ENCODE data around the gene CSH2.
"Not testable (repeated sequence)": the region's sequence is repeated elsewhere in the genome, so short reads cannot be mapped to it uniquely, and the experiment has no call there.

The CSH2 gene
- total RNA-seq = 0 reads per million in 2 donors

GRCh38 chr17:63873577-63873976 lies at the start of gene CSH2:
CSH2 (minus strand) TSS chr17:63873677; CDS start chr17:63873614, 63 bp downstream.
- not testable (repeated sequence) for DNase-seq

- not testable (repeated sequence) for DNase-seq
Measured at GRCh38 chr17:63922402-63922801, 48.9 kb upstream of the CSH2 start.

DNA sequence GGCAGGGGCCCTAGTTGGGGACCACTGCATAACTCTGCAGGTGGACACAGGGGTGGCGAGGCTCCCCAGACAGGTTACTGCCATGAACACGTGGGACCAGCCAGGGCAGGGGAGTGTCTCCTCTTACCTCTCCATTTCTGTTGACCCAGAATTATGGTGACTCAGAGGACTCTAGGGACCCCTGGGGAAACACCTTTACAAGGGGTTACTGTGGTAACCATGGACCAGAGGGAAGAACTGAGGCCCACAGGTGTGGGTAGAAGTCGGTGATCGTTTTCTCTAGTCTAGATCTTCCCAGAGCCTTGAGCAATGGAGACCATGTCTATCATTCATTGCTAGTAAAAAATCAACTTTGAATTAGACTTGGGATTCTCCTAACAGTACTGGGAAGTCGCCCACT lies 47.3 kb upstream of the CSH2 start:
- DNase-seq = not testable (repeated sequence)

GRCh38 chr17:63920050-63920449 lies 46.6 kb upstream of the CSH2 start:
- DNase-seq = not testable (repeated sequence)

- peak; percentile 65 for DNase-seq
Measured at GRCh38 chr17:63919311-63919723, 45.8 kb upstream of the CSH2 start.

DNA sequence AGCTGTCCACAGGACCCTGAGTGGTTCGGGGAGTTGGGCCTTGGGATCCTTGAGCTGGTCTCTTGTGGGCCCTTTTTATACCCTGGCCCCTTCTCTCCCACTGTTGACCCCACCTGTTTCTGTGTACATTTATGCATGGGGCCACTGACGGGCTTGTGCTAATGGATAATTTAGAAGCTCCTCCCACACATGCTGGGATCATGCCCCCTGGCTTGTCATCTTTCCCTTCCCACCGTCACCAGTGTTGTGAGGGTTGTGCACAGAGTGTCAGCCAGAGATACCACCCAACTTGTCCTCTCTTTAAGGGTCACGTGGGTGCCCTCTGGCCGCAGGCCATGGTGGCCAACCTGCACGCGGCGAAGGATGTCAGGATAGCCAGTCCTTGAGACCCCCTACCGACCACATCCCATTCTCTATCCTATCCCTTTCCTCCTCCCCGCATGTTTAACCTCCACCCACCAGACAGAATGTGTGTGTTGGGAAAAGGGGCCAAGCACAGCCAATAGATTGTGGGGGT lies 45.4 kb upstream of the CSH2 start, which contains the start of gene GH1:
GH1 (minus strand) TSS at position 51 of the 517 bp plus-strand sequence. CDS start 63 bp downstream, outside the sequence.
- not testable (repeated sequence) for DNase-seq

DNA sequence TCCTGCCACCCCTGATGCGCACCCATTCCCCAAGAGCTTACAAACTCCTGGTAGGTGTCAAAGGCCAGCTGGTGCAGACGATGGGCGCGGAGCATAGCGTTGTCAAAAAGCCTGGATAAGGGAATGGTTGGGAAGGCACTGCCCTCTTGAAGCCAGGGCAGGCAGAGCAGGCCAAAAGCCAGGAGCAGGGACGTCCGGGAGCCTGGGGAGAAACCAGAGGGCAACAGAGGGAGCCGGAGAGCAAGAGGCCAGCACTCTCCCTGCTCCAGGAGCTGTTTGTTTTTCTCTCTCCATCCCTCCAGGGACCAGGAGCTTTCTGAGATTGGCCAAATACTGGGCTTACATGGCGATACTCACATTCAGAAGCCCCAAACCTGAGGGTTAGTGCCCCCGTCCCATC lies 44.8 kb upstream of the CSH2 start:
- DNase-seq = no peak

DNA sequence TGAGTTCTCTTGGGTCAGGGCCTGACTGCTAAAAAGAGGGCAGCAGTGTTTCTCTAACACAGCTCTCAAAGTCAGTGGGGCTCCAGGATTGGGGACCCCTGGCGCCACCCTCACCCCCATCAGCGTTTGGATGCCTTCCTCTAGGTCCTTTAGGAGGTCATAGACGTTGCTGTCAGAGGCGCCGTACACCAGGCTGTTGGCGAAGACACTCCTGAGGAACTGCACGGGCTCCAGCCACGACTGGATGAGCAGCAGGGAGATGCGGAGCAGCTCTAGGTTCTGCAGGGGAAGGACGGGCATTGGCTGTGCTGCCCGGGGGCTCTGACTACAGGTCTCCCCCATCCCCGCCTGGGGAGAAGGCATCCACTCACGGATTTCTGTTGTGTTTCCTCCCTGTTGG lies 44.2 kb upstream of the CSH2 start:
- DNase-seq = no peak

DNA sequence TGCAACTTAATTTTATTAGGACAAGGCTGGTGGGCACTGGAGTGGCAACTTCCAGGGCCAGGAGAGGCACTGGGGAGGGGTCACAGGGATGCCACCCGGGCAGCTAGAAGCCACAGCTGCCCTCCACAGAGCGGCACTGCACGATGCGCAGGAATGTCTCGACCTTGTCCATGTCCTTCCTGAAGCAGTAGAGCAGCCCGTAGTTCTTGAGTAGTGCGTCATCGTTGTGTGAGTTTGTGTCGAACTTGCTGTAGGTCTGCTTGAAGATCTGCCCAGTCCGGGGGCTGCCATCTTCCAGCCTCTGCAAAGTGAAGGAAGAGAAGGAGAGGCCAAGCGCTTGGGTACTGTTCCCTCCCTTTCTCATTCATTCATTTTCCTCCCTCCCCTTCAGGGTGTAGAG lies 43.7 kb upstream of the CSH2 start:
- not testable (repeated sequence) for DNase-seq

- DNase-seq = no peak
Measured at GRCh38 chr17:63916566-63917185, 43.2 kb upstream of the CSH2 start.

- not testable (repeated sequence) for DNase-seq
Measured at GRCh38 chr17:63915753-63916152, 42.3 kb upstream of the CSH2 start.

DNA sequence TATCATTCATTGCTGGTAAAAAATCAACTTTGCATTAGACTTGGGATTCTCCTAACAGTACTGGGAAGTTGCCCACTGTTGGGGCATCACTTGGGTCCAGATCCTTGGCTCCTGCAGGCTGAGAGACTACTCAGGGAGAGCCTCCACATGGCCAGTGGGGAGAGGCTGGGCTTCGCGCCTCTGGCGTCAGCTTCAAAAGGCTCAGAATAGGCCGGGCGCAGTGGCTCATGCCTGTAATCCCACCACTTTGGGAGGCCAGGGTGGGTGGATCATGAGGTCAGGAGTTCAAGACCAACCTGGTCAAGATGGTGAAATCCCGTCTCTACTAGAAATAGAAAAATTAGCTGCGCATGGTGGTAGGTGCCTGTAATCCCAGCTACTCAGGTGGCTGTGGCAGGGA lies 41.0 kb upstream of the CSH2 start:
- no peak for DNase-seq

GRCh38 chr17:63911657-63912100 lies 38.2 kb upstream of the CSH2 start:
- DNase-seq = peak; percentile 60

DNA sequence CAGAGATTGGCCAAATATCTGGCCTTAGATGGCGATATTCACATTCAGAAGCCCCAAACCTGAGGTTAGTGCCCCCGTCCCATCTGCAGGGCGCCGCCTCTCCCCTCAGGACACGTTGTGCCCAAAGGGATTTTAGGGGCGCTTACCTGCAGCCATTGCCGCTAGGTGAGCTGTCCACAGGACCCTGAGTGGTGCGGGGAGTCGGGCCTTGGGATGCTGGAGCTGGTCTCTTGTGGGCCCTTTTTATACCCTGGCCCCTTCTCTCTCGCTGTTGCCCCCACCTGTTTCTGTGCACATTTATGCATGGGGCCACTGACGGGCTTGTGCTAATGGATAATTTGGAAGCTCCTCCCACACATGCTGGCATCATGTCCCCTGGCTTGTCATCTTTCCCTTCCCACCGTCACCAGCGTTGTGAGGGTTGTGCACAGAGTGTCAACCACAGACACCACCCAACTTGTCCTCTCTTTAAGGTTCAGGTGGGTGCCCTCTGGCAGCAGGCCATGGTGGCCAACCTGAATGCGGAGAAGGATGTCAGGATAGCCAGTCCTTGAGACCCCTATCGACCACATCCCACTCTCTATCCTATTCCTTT lies 37.7 kb upstream of the CSH2 start, which contains the start of gene CSHL1:
CSHL1 (minus strand) TSS at position 218 of the 595 bp plus-strand sequence; CDS start at position 156, 62 bp downstream.
- DNase-seq = no peak

- no peak for DNase-seq
Measured at GRCh38 chr17:63910096-63910495, 36.6 kb upstream of the CSH2 start.

DNA sequence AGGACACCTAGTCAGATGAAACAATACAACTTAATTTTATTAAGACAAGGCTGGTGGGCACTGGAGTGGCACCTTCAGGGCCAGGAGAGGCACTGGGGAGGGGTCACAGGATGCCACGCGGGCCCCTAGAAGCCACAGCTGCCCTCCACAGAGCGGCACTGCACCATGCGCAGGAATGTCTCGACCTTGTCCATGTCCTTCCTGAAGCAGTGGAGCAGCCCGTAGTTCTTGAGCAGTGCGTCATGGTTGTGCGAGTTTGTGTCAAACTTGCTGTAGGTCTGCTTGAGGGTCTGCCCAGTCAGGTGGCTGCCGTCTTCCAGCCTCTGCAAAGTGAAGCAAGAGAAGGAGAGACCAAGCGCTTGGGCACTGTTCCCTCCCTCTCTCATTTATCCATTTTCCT lies 36.1 kb upstream of the CSH2 start:
- DNase-seq = not testable (repeated sequence)

- not testable (repeated sequence) for DNase-seq
Measured at GRCh38 chr17:63907161-63907778, 33.8 kb upstream of the CSH2 start.

- not testable (repeated sequence) for DNase-seq
Measured at GRCh38 chr17:63904796-63905195, 31.3 kb upstream of the CSH2 start.

- not testable (repeated sequence) for DNase-seq
Measured at GRCh38 chr17:63903787-63904201, 30.3 kb upstream of the CSH2 start.

GRCh38 chr17:63901971-63902370 lies 28.5 kb upstream of the CSH2 start:
- not testable (repeated sequence) for DNase-seq

DNA sequence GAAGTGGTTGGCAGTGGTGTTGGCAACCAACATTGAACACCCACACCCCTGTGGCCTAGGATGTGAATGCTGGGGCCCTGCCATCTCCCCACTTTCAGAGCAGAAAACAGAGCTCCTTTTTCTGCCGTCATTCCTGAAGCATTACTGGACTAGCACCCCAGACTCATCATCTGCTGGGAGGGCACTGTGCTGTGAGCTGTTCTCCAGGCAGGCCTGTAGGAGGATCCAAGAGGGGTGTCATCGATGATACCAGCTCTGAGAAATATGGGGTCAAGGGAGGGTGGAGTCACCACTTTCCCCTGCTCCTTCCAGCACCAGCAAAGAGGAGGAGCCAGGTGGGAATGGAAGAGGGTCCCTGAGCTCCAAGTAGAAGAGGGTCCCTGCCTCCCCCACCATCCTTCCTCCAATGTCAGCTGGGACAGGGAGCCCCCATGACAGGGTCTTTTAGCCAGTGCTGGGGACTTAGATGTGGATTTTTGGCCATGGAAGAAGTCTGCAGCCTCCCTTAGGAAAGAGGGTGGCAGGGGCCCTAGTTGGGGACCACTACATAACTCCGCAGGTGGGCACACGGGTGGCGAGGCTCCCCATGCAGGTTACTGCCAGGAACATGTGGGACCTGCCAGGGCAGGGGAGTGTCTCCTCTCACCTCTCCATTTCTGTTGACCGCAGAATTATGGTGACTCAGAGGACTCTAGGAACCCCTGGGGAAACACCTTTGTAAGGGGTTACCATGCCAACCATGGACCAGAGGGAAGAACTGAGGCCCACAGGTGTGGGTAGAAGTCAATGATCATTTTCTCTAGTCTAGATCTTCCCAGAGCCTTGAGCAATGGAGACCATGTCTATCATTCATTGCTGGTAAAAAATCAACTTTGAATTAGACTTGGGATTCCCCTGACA lies 25.7 kb upstream of the CSH2 start:
- not testable (repeated sequence) for DNase-seq

Measured in T-helper 9 cell (primary cell).